SH-SY5Y (cell line): ENCODE data around the gene DUSP23.

Experiments
- GATA2 ChIP-seq: IDR thresholded peaks from 2 replicates; pipeline ENCODE4 v1.6.1; 2011; ENCODE audit warnings: mild to moderate bottlenecking, low read depth, low read length
- GATA3 ChIP-seq: IDR thresholded peaks from 2 replicates; pipeline ENCODE4 v1.6.1; 2011; ENCODE audit warnings: low read depth, mild to moderate bottlenecking, low read length, moderate library complexity

GRCh38 chr1:159791031-159791430 is 10.3 kb downstream of the DUSP23 start:
- TF ChIP-seq GATA3 (no peak), GATA2 (no peak)
